ENCODE data around the gene KIF18A. TPM values are rescaled to one million over a fixed set of nuclear protein-coding genes. Genes with fewer than 3 reads are reported as not detected.

KIF18A gene
- total and polyA plus RNA-seq, 5 experiments from 2014 or later, result 0.20 to 1.2 (median 0.41) TPM

DNA sequence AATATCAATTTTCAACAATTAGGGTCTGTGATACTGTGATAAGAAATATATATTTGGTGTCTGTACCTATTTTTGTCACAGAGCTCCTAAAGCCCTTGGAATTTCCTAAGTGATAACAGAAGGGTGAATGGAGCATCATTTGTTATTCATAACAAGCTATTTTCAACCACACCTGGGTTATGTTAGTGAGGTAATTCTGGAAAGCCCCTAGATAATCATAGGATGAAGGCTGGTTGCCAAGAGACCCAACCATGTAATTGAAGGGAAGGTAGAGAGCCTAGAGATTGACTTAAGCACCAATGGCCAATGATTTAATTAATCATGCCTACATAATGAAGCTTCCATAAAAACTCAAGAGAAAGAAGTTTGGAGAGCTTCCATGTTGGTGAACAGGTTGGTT lies 109.4 kb downstream of the KIF18A start:
- Mint-ChIP-seq H3K4me3 (no peak overlapping the region), H3K9me3 (peaks cover 14 to 53% (median 31%) of the 10 kb centered on the region in 9 donors), H3K36me3 (peaks cover 0 to 38% (median 16%) of the 10 kb centered on the region in 3 donors), H3K4me1 (no peaks in the 10 kb centered on the region), H3K27ac (no peak overlapping the region), H3K27me3 (peaks cover 0 to 11% (median 0%) of the 10 kb centered on the region in 5 donors)
- ATAC-seq (no peak), DNase-seq (no peak)
- POLR2A ChIA-PET, result no interaction called here

DNA sequence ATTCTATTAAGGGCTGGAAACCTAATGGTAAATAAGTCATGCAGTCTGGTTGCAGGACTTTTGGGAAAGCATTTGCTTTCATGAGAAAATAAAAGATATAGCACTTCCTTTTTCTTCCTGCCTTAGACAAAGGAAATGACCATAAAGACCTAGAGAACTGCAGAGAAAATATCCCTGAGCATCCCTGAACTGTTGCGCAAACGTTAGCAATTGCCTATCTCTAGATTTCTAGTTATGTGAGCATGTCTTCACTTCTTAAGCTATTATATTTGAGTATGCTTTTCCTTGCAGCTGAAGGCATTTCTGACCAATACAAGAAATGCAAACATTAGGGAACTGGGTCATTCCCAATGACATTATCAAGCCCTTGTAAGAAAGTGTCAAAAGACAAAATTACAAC lies 110.6 kb downstream of the KIF18A start:
- Mint-ChIP-seq H3K27ac (no peak overlapping the region), H3K9me3 (peaks cover 9 to 43% (median 28%) of the 10 kb centered on the region in 9 donors), H3K36me3 (peaks cover 0 to 29% (median 11%) of the 10 kb centered on the region in 3 donors), H3K27me3 (peaks cover 0 to 11% (median 0%) of the 10 kb centered on the region in 5 donors), H3K4me3 (no peak overlapping the region), H3K4me1 (no peaks in the 10 kb centered on the region)
- no peak for ATAC-seq
- no peak for DNase-seq
- POLR2A ChIA-PET, result no interaction called here

- H3K4me3 Mint-ChIP-seq, result no peak overlapping the region
- ATAC-seq, result no peak
- DNase-seq, result no peak
- H3K4me1 Mint-ChIP-seq, result no peaks in the 10 kb centered on the region
- peaks cover 4 to 33% (median 15%) of the 10 kb centered on the region in 9 donors for H3K9me3 Mint-ChIP-seq
- peaks cover 0 to 19% (median 6%) of the 10 kb centered on the region in 3 donors for H3K36me3 Mint-ChIP-seq
- no peak overlapping the region for H3K27ac Mint-ChIP-seq
- H3K27me3 Mint-ChIP-seq, result peaks cover 0 to 11% (median 0%) of the 10 kb centered on the region in 5 donors
- POLR2A ChIA-PET, result no interaction called here
These were observed 111.9 kb downstream of the KIF18A start for GRCh38 chr11:27996066-27996465.

- ATAC-seq, result no peak
- Mint-ChIP-seq H3K27ac (no peak overlapping the region), H3K4me3 (no peak overlapping the region), H3K4me1 (peaks cover 0 to 1% (median 0%) of the 10 kb centered on the region in 4 donors), H3K36me3 (peaks cover 0 to 12% (median 6%) of the 10 kb centered on the region in 3 donors), H3K27me3 (peaks cover 0 to 11% (median 0%) of the 10 kb centered on the region in 5 donors), H3K9me3 (peaks cover 0 to 23% (median 11%) of the 10 kb centered on the region in 9 donors)
- POLR2A ChIA-PET, result no interaction called here
- no peak for DNase-seq
These were observed 112.9 kb downstream of the KIF18A start for GRCh38 chr11:27995083-27995482.

GRCh38 chr11:27991736-27992135 lies 116.2 kb downstream of the KIF18A start:
- Mint-ChIP-seq H3K9me3 (peaks cover 0 to 5% (median 0%) of the 10 kb centered on the region in 9 donors), H3K36me3 (peaks cover 0 to 2% (median 0%) of the 10 kb centered on the region in 3 donors), H3K27me3 (peaks cover 0 to 11% (median 0%) of the 10 kb centered on the region in 5 donors), H3K4me1 (peaks cover 2 to 13% (median 10%) of the 10 kb centered on the region in 4 donors), H3K27ac (no peak overlapping the region), H3K4me3 (no peak overlapping the region)
- POLR2A ChIA-PET, result no interaction called here
- no peak for ATAC-seq
- no peak for DNase-seq

DNA sequence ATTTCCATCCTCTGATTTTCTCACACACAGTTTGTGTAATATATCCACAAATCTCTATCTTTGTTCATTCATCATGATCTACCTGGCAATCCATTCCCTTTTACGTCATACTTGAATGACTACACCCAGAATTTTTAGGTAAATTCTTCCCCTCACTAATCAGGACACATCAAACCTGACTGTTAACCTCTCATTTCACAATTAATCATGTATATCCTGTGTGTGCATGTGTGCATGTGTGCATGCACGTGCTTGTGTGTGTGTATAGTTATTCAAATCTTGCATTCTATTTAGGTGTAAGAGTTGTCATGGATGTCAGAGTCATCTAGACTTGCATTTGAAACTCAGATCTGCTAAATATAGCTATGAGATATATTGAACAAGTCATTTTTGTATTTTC lies 130.4 kb downstream of the KIF18A start:
- no peak overlapping the region for H3K4me3 Mint-ChIP-seq
- ATAC-seq, result no peak
- POLR2A ChIA-PET, result no interaction called here

DNA sequence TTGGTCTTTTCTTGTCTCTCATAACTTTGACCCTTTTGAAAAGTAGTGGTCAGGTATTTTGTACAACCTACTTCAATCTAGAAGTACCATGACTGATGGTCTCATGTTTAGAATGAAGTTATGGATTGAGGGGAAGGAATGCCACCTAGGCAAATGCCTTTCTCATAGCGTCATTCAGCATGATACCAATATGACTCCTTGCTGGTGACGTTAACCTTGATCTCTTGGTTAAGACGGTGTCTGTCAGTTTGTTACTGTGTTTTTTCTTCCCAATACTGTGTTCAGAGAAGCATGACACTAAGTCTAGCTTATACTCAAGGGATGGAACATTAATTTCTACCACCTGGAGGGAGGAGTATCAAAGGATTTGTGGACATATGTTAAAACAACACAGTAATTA lies 130.9 kb downstream of the KIF18A start:
- H3K9me3 Mint-ChIP-seq, result peaks cover 0 to 2% (median 0%) of the 10 kb centered on the region in 9 donors
- ATAC-seq (no peak), DNase-seq (no peak)
- no peaks in the 10 kb centered on the region for H3K36me3 Mint-ChIP-seq
- POLR2A ChIA-PET, result no interaction called here
- peaks cover 0 to 2% (median 0%) of the 10 kb centered on the region in 4 donors for H3K4me1 Mint-ChIP-seq
- H3K4me3 Mint-ChIP-seq, result no peak overlapping the region
- H3K27me3 Mint-ChIP-seq, result peaks cover 0 to 8% (median 2%) of the 10 kb centered on the region in 5 donors
- H3K27ac Mint-ChIP-seq, result no peak overlapping the region

More for the DNA sequence above, 130.4 kb downstream of the KIF18A start:
- H3K9me3 Mint-ChIP-seq, result peaks cover 0 to 2% (median 0%) of the 10 kb centered on the region in 9 donors
- H3K4me1 Mint-ChIP-seq, result peaks cover 0 to 2% (median 0%) of the 10 kb centered on the region in 4 donors
- no peak overlapping the region for H3K27ac Mint-ChIP-seq
- H3K27me3 Mint-ChIP-seq, result peaks cover 0 to 8% (median 2%) of the 10 kb centered on the region in 5 donors
- no peak for DNase-seq
- no peaks in the 10 kb centered on the region for H3K36me3 Mint-ChIP-seq

GRCh38 chr11:27976262-27976661 lies 131.7 kb downstream of the KIF18A start:
- DNase-seq (no peak), ATAC-seq (no peak)
- peaks cover 0 to 2% (median 0%) of the 10 kb centered on the region in 4 donors for H3K4me1 Mint-ChIP-seq
- POLR2A ChIA-PET, result no interaction called here
- H3K4me3 Mint-ChIP-seq, result no peak overlapping the region
- H3K27me3 Mint-ChIP-seq, result peaks cover 0 to 8% (median 2%) of the 10 kb centered on the region in 5 donors
- H3K36me3 Mint-ChIP-seq, result no peaks in the 10 kb centered on the region
- no peak overlapping the region for H3K27ac Mint-ChIP-seq
- H3K9me3 Mint-ChIP-seq, result peaks cover 0 to 2% (median 0%) of the 10 kb centered on the region in 9 donors

DNA sequence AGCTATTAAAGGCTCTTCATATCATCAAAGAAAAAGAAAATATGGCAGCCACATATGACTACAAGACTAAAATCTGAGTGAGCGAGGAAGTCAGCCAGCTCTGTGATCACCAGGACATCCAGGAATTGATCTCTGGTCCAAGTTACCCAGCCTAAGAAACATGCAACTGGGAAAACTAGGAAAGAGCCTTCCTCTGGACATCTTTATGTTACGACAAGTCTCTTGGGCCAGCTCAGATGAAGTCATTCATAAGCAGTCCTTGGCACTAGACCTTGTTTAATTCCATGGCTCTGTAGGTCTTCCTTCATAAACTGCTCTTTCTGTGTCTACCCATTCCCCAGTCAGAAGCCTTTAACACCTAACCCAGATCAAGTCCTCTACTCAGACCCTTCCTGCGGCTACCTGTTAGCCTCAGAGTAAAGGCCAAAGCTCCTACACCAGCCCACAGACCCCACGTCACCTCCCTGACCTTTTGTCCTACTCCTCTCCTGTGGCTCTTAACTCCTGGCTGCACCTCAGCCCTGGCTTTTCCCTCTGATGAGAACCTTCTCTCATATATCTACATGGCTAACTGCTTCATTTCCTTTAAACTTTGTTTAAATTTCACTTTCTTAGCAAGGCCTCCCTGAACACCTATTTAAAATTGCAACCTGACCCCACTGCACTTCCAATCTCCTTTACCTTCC lies 134.0 kb downstream of the KIF18A start:
- ATAC-seq (no peak), DNase-seq (no peak)
- POLR2A ChIA-PET, result no interaction called here
- Mint-ChIP-seq H3K4me3 (no peak overlapping the region), H3K27me3 (peaks cover 0 to 12% (median 0%) of the 10 kb centered on the region in 5 donors), H3K36me3 (no peaks in the 10 kb centered on the region), H3K4me1 (peaks cover 0 to 2% (median 0%) of the 10 kb centered on the region in 4 donors), H3K9me3 (peaks cover 0 to 2% (median 0%) of the 10 kb centered on the region in 9 donors), H3K27ac (no peak overlapping the region)

GRCh38 chr11:27972522-27973170 lies 135.3 kb downstream of the KIF18A start:
- H3K36me3 Mint-ChIP-seq, result no peaks in the 10 kb centered on the region
- ATAC-seq, result no peak
- DNase-seq, result no peak
- peaks cover 0 to 2% (median 0%) of the 10 kb centered on the region in 9 donors for H3K9me3 Mint-ChIP-seq
- peaks cover 0 to 10% (median 0%) of the 10 kb centered on the region in 5 donors for H3K27me3 Mint-ChIP-seq
- H3K27ac Mint-ChIP-seq, result no peak overlapping the region
- peaks cover 0 to 1% (median 0%) of the 10 kb centered on the region in 4 donors for H3K4me1 Mint-ChIP-seq
- POLR2A ChIA-PET, result no interaction called here
- no peak overlapping the region for H3K4me3 Mint-ChIP-seq

DNA sequence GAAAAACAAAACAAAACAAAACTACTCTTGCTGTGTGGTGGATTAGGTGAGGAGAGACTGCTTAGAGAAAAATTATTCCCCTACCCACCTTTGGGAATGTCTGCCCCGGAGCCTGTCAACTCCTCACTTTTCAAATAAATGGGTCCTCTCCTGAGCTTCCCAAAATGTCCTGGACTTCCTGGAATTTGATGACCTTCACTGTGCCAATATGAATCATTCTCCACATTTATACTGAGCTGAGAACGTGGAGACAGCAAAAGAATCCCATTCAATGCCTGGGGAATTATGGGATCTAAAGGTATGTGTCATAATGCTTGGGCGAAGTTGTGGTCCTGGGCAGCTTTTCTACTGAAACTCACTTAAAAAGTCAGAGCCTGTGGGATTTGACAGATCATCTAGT lies 136.8 kb downstream of the KIF18A start:
- Mint-ChIP-seq H3K4me1 (no peaks in the 10 kb centered on the region), H3K9me3 (peaks cover 0 to 2% (median 0%) of the 10 kb centered on the region in 9 donors), H3K27me3 (peaks cover 0 to 7% (median 2%) of the 10 kb centered on the region in 5 donors), H3K27ac (no peak overlapping the region), H3K4me3 (no peak overlapping the region), H3K36me3 (no peaks in the 10 kb centered on the region)
- ATAC-seq (no peak), DNase-seq (no peak)
- POLR2A ChIA-PET, result no interaction called here

Measured in naive thymus-derived CD8-positive, alpha-beta T cell (primary cell).